Umbilical cord (tissue), 2 donors: Measurements from ENCODE around the gene CIROP. TPM values are rescaled to one million over a fixed set of nuclear protein-coding genes. Genes with fewer than 3 reads are reported as not detected.
A peak's percentile ranks its signal among the peaks of the same experiment; 100 is the strongest.

Experiments
- DNase-seq: peaks from one replicate; pipeline ENCODE4 v3.0.0-alpha.2; 2015; ENCODE audit warnings: low spot score
- total RNA-seq: library from RNA; depleted of rRNA; stranded (reverse); fragments of >200 nt; gene quantifications from one replicate; pipeline ENCODE4 v1.2.3, GENCODE V29; 2014; ENCODE audit warnings: low replicate concordance; ENCODE audit not compliant: insufficient read depth

CIROP gene, protein sequence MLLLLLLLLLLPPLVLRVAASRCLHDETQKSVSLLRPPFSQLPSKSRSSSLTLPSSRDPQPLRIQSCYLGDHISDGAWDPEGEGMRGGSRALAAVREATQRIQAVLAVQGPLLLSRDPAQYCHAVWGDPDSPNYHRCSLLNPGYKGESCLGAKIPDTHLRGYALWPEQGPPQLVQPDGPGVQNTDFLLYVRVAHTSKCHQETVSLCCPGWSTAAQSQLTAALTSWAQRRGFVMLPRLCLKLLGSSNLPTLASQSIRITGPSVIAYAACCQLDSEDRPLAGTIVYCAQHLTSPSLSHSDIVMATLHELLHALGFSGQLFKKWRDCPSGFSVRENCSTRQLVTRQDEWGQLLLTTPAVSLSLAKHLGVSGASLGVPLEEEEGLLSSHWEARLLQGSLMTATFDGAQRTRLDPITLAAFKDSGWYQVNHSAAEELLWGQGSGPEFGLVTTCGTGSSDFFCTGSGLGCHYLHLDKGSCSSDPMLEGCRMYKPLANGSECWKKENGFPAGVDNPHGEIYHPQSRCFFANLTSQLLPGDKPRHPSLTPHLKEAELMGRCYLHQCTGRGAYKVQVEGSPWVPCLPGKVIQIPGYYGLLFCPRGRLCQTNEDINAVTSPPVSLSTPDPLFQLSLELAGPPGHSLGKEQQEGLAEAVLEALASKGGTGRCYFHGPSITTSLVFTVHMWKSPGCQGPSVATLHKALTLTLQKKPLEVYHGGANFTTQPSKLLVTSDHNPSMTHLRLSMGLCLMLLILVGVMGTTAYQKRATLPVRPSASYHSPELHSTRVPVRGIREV
- 0.72 TPM for total RNA-seq

DNA sequence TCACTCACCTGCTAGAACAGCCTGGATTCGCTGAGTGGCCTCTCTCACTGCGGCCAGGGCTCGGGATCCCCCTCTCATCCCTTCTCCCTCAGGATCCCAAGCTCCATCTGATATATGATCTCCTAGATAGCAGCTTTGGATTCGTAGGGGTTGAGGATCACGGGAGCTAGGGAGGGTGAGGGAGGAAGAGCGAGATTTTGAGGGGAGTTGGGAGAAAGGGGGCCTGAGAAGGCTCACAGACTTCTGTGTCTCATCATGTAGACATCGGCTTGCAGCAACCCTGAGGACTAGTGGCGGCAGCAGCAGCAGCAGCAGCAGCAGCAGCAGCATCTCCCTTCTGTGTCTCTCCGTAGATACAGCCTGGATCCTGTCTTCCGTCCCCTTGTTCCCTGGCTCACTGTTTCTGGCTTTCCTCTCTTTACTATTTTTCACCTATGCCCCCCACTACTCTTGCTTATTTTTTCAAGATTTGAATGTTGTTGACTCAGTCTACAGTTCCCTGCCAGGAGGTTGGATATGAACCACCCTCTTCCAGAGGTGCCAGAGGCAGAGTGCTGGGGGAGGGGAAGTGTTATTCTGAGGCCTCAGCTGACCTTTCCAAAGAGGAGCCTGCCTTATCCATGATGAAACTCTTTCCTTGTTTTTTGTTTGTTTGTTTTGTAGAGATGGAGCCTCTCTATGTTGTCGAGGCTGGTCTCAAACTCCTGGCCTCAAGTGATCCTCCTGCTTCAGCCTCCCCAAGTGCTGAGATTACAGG, at the start of gene CIROP:
Gene CIROP (minus strand): TSS at position 399 of the 757 bp plus-strand sequence. CDS start 69 bp downstream, at position 330.
- DNase-seq: no peak

DNA sequence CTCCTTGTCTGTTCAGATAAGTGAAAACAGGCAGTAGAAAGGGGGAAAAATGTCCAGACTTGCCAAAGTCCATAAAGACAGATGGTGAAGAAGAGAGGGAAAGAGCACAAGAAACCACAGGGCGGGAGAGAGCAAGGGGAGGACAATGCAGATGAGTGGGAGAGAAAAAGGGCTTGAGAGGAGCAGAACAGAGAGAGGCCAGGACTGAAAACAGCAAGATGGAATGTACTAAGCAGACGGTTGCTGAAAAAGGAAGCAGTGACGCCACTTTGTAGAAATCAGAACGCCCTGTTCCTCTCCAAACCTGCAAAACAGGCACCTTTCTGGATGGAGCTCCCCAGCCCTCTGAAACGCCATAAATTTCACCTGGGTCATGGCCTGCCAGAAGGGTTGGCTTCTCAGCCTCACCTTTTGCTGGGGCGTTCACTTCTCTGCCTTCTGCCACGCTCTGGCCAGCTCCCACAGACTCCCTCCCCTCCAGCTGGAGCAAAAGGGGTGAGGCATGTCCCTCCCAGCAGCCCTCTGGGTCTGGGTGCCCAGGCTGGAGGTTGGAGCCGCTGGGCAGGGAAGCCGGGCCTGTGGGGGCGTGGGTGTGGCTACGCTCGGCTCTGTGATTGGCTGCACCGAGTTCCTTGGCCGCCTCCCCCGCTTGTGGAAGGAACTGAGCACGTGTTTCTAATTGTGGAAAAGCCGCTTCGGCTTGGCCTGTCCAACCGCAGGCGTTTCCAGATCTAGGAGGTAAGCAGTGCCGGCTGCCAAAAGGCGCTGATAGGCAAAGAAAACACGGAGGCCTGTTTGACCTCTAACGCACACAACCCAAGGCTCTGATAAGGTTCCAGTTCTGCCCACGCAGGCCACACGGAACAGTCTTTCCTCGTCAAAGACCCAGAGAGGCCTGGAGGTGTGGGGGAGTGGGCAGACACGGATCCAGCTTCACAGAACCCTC, 49.3 kb upstream of the CIROP start:
- peak; percentile 87 for DNase-seq

DNA sequence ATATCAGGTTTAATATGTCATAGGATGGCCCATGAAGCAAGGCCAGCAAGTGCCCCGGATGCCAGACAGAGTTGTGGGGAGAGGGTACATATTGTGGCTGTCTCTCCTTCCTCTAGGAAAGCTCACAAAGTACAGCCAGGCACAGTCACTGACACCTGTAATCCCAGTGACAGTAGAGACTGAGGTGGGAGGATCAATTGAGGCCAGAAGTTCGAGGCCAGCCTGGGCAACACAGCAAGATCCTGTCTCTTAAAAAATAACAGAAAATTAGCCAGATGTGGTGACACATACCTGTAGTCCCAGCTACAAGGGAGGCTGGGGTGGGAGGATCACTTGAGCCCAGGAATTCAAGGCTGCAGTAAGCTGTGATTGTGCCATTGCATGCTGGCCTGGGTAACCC, 46.6 kb upstream of the CIROP start:
- DNase-seq: no peak

DNA sequence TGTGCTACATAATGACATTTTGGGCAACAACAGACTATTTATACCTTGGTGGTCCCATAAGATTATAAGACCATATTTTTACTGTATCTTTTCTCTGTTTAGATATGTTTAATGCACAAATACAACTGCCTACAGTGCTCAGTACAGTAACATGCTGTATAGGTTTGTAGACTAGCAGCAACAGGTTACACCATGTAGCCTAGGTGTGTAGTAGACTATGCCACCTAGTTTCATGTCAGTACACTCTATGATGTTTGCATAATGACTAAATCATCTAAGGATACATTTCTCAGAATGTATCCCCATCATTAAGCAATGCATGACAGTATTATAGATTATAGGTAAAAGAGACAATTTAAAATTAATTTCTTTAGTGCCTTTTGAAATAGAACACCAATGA, 45.0 kb upstream of the CIROP start:
- no peak for DNase-seq

DNA sequence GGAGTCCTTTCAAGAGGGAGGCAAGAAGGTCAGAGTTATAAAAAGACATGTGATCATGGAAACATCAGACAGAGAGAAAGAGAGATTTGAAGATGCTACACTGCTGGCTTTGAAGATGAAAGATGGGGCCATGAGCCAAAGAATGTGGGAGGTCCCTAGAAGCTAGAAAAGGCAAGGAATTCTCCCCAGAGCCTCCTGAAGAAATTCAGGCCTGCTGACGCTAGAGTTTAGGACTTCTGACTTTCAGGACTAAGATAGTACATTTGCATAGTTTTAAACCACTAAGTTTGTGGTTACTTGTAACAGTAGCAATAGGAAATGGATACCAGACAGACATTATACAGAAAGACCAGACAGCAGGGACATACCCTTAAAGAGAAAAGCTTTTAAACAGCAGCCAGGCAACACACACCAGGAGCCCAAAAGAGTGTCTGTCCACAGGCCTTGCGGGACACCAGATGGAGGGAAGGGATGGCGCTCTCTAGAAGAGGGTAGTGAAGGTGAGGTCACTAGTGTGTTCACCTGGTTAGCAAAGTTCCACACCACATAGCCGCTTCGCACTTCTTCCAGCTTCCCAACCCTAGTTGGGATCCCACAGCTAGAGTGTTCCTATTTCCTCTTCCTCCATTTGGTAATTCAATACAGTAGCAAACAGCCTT, 43.9 kb upstream of the CIROP start:
- DNase-seq: peak; percentile 61

DNA sequence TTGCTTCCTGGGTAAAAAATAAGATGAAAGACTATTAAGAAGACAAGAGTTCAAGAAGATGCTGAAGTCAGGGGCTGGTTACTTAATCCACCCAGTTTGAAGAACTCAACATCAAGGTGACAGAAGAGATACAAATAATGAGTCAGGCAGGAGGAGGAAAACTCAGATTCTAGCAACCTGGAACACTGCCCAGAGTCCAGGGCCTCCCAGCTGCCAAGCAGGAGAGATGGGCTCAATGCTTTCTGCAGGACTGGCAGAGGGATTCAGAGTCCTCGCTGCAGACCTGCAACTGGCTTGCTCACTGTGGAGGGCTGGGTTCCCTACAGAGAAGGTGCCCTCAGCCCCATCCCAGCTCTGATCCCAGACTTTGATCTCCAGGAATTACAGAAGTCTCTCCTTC, 42.9 kb upstream of the CIROP start:
- peak; percentile 57 for DNase-seq

DNA sequence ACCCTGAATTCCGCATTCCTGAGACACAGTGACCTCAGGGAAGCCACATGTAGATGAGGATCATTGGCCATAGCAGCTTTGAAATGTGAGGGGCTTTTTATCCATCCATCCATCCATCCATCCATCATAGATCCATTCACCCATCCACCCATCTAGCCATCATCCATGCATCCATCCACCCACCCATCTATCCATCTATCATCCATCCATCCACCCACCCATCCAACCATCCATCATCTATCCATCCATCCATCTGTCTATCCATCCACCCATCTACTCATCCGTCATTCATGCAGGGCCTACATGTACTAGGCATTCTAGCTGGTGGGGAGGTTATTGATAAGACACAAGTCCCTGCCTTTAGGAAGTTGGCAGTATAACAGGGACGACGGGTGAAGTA, 42.2 kb upstream of the CIROP start:
- DNase-seq: no peak

DNA sequence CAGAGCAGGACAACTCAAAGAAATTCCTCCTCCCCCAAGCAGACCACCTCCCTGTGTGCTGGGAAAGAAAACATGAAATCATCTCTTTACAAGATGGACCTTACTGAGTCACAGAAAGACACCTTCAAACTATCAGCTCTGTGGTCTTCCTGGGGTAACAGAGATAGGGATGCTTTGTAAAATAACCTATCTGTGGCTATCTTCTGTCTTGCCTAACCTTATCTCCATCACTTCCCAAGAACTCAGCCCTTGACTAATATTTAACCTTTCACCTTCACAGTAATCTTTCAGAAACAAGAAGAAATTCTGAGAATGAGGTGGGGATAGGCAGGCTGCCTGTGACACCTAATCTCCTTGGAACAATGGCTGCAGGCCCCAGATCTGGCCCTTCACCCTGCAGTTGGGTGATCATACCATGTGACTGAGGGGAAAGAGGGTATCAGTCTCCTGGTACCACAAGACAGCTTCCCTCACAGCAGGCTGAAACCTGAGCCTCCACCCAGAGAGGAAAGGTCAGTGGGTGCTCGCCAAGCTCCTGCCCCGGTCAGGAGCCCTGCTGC, 41.6 kb upstream of the CIROP start:
- no peak for DNase-seq

DNA sequence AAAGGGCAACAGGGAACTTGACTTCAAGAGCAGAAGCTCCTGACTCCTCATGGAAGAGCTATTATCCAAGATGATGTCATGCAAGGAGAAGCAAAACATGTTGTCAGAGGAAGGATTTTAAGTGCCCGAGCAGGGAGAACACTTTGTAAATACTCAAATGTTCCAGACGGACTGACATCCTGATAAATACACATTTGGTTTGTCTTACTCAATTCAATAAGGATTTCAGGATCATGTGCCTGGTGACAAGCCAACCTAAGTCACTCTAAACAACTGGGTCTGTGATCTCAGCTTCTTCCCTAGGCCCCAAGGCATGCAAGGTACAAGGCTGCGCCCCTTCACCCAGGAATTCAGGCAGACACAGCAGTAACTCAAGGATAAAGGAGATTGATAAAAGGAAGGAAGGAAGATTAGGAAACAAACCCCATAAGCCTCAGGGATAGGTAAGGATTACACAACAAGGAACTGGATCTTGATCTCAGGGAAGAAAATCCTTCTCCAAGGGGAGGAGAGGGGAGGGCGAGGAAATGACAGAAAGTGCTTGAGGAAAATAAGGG, 41.1 kb upstream of the CIROP start:
- DNase-seq: peak; percentile 30

DNA sequence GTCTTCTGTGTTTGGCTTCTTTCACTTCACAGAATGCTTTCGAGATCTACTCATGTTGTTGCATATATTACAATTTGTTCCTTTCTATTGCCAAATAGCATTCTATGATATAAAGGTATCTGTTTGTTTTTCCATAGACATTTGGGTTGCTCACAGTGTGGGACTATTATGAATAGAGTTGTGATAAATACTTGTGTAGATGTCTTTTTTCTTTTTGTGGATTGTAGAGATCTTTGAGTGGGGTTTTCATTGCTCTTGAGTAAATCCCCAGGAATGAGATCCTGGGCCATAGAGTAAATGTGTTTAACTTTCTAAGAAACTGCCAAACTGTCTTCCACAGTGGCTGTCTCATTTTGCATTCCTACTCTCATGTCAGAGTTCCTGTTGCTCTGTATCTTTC, 39.1 kb upstream of the CIROP start:
- DNase-seq: peak; percentile 32

DNA sequence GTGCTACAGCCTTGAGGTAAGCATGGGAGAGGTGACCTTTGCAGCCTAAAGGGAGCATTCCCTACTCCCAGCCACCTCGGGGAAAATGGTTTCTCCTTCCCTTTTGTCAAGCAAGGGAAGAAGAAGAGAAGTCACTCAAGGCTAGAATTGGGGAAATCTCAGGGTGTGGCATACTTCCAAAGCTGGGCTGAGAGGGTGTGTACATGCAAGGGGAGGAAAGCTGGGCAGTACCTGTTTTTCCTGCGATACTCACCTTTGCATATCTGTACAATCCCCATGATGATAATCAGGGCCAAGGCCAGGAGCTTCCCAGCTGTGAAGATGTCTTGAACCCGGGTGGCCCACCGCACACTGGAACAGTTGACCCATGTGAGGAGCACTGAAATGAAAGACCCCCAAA, 38.0 kb upstream of the CIROP start:
- no peak for DNase-seq

DNA sequence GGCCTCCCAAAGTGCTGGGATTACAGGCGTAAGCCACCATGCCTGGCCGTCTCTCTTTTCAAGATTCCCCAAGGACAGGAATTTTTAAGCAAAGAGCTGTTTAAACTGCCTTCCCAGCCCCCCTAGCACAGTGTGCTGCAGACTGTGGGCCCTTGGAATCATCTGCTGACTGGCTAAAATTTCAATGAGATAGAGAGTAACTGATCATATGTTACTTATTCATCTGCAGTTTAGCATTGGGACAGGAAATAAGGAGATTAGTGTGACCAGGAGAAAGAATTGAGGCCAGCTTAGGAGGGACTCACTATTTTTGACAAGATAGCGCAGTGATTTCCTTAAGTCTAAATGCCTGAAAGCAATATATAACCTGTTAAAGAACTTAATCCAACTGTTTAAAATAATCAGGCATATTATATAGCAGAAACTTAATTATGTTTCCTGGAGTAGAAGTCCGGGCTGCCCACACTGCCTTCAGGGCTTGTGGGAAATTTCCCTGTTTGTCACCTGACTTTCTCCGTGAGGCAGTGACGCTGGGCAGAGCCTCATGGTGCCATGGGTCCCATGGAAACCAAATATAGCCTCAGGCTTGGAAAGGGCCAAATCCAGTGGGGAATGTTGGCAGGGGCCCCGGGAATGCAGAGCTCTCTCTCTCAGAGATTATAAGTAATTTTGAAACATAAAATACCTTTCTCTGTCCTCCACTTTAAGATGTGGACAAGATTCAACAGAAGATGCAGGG, 37.1 kb upstream of the CIROP start:
- peak; percentile 69 for DNase-seq

DNA sequence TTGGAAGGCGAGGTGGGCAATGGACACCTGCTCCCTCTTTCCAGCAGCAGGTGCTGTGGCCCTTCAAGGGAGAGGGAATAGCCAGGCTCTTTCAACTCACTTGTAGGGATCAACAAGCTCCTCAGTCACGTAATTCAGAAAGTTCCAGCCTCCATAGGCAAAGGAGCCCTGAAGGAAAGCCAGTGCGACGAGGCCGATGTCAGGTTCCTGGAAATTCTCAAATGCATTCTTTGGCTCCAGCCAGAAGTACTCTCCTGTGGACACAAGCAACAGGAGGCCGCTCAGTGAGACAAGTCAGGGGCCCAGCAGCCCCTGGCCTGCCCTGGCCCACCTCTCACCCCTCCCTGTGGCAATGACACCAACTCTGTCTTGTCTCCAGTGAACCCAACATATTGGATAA, 35.6 kb upstream of the CIROP start:
- no peak for DNase-seq

DNA sequence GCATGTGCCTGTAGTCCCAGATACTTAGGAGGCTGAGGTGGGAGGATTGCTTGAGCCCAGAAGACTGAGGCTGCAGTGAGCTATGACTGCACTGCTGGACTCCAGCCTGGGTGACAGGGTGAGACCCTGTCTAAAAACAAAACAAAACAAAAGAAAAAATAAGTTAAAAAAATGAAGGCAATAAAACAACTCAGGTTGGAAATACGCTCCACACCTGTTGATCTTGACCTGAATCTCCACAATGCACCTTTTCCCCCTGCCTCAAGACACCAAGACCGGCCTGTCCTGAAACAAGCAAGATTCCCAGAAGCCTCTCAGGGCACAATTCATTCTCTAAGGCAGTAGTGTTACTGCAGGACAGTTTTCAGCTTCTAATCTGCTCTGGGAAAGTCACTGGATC, 35.1 kb upstream of the CIROP start:
- no peak for DNase-seq

DNA sequence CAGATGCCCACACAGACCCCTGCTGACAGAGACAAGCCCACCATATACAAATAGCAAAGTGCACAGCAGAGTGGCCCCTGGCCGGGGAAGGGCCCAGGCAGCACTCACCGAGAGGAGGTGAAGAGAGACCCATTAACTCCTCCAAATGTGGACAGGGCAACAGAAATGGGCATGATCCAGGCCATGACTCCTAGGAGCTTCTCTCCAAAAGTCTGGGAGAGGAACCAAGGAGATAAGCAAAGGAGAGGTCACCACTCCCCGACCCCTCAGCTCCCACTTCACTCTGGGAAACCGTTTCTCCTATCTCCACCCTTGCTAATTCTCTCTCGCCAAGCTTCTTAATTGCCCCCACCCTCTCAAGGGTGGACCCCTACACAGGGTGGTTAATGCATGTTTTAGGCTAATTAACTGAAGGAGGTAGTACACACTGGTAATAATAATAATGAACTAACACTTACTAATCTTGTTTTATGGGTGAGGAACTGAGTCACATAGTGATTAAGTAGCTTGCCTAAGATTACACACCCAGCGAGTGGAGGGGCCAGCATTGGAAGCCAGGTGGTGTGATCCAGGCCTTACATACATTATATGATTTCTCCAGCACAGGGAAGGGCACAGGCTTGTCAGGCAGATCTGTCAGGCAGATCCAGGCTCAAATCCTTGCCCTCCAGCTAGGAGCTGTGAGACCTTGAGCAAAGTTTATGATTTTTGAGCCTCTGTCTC, 33.2 kb upstream of the CIROP start:
- DNase-seq: no peak

DNA sequence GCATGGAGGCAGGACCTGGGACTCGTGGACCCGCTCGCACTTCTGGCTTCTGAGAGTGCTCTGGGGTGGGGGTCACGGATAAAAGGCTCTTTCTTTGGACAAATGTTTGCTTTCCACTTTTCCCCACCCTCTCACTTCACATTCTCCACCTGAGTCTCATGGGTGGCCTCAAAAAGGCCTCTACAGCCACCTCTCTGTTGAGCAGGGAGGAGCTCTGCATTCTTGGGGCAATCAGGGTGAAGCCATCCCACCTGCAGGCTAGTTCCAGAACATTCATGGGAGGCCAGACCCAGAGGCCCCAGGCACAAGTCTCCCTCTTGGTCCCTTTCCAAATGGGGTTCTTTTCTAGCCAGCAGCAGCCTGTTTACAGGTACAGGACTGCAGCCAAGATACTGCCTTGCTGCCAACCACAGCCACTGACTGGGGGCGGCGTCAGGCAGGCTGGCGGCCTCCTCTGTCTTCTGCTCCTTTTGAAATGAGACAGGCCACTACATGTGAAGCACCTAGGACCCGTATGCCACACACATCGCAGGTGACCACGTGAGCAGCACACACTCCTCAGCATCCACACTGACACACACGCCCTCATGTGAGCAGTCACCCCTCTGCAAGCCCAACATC, 32.5 kb upstream of the CIROP start:
- no peak for DNase-seq

DNA sequence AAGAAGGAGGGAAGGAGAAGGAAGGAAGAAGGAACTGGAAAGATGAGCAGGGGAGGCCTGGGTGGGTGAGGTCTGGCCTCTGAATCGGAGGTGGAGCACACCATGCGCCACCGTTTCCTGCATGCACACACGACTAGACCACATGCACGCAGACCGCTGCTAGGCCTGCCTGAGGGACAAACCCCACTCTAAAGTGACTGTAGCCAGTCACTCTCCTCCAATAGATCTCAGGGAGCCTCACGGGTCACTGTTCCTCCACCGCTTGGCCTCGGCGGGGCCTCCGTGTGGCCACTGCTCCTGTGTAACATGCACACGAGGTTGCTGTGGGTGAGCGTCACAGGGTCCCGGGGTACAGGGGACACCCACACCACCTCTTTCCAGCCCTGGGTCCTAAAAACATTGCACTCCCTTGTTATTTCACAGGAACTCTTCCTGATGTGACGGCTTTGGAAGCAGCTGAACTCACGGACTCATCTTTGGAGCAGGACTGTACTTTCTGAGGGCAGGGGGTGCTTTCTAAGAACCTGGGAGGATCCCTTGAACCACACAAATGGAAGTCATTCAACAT, 31.9 kb upstream of the CIROP start:
- no peak for DNase-seq

DNA sequence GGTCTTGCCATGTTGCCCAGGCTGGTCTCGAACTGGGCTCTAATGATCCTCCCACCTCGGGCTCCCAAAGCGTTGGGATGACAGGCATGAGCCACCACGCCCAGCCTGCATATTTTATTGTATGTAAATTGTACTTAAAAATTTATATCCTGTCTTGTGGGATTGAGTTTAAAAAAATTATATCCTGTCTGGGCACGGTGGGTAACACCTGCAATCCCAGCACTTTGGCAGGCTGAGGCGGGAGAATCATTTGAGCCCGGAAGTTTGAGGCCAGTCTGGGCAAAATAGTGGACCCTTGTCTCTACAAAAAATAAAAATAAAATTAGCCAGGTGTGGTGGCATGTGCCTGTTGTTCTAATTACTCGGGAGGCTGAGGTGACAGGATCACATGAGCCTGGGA, 28.2 kb upstream of the CIROP start:
- DNase-seq: no peak
